Right lobe of liver (tissue), 6 donors: ENCODE results near the gene F2R. TPM values are rescaled to one million over a fixed set of nuclear protein-coding genes. Genes with fewer than 3 reads are reported as not detected.

Experiments
- ATAC-seq, 4 donors: fragments of 200-7000 bp; cut with Tn5 transposase; one replicate each; pipeline ENCODE4 v1.9.1; 2020; ENCODE audit warnings: mild to moderate bottlenecking in 4 of 4, moderate library complexity in 4 of 4
- DNase-seq, 3 donors: peaks; one replicate each; pipeline ENCODE4 v3.0.0-alpha.2; 2020
- H3K27ac ChIP-seq, 3 donors: fragments of 200-600 bp; one replicate each; pipeline ENCODE4 v1.8.0; 2022
- H3K27me3 ChIP-seq, 2 donors: fragments of 200-600 bp; one replicate each; pipeline ENCODE4 v1.8.0; 2022
- H3K36me3 ChIP-seq, 4 donors: fragments of 200-600 bp; sonication (generic) in 1 of 4; one replicate each; pipeline versions ENCODE4 v1.5.1 to v1.8.0; 2017 to 2022; ENCODE audit warnings: control low read depth in 1 of 4
- H3K4me1 ChIP-seq, 4 donors: fragments of 200-600 bp; sonication (generic) in 1 of 4; one replicate each; pipeline versions ENCODE4 v1.5.1 to v1.8.0; 2017 to 2022; ENCODE audit warnings: control low read depth in 1 of 4
- H3K4me3 ChIP-seq, 3 donors: fragments of 200-600 bp; one replicate each; pipeline ENCODE4 v1.8.0; 2022
- H3K9me3 ChIP-seq, 4 donors: fragments of 200-600 bp; sonication (generic) in 1 of 4; one replicate each; pipeline versions ENCODE4 v1.5.1 to v1.8.0; 2017 to 2022; ENCODE audit warnings: control low read depth in 1 of 4
- POLR2A ChIP-seq: fragments of 450-650 bp; IDR thresholded peaks from one replicate; pipeline ENCODE4 v1.6.1; 2017; ENCODE audit warnings: antibody characterized with exemption, mild to moderate bottlenecking
- WGBS: methylation state at CpG from one replicate; pipeline ENCODE4 v1.1.6; 2018; ENCODE audit warnings: low coverage, low lambda C conversion rate; ENCODE audit not compliant: insufficient coverage; ENCODE audit errors: missing lambda C conversion rate; 5-methylcytosine and 5-hydroxymethylcytosine counted together
- intact Hi-C, 2 donors: fragments of 100-400 bp; cut with DNase I; formaldehyde crosslinking; loops; one replicate each; pipeline versions ENCODE4 v1.11.2 to v1.14.1; 2022
- total RNA-seq, 6 experiments: library from RNA; depleted of rRNA in 2 of 6; stranded (reverse); fragments of >200 nt in 2 of 6; fragmentation: NEBNext Ultra II Directional in 3 of 6; extraction: Animal tissue kit (Norgen Biotek cat#: 25700) in 3 of 6; gene quantifications; one replicate each; pipeline versions ENCODE4 v1.1.0 to v1.2.4, GENCODE V29; 2016 to 2023
- TF ChIP-seq, protein P1 (sequence below), 4 donors: fragments of 200-600 bp in 3 of 4; fragments of 450-650 bp in 1 of 4; IDR thresholded peaks; one replicate each; pipeline versions ENCODE4 v1.5.1 to v1.8.0; 2016 to 2022; ENCODE audit warnings: antibody characterized with exemption in 4 of 4, mild to moderate bottlenecking in 2 of 4
- donor health status: DM: no; HTN: yes; CAD: no.
- donor health status: DM: no; HTN: no; CAD: no.
- donor health status: DM: no; HTN: no; CAD: no.
- donor health status: DM: no; HTN: yes; CAD: no.
- donor health status: DM: no; HTN: yes; CAD: no.

The F2R gene
- total RNA-seq, 6 experiments from 2014 or later = 3.5 to 18.4 (median 11.4) TPM

DNA sequence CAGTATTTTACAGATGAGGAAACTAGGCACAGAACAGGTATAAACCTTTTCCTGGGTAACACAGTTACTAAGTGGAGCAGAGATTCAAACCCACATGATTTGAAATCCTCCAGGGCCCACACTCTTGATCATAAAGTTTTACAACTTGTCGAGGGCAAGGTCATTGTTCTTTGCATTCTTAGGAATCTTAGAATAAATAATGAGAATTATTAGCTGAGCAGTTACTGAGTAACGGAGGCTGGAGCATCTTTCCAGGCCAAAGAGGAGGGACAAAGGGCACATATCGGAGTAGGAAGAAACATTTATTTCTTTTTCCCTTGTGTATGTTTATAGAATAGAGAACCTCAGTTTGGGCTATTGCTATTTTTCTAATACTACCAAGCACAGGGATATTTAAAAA, 27.1 kb upstream of the F2R start:
- ATAC-seq = no peak
- H3K4me3 ChIP-seq = no peak overlapping the region
- intact Hi-C loops = no loop called here
- TF ChIP-seq POLR2A = no peak
- TF ChIP-seq, protein P1, sequence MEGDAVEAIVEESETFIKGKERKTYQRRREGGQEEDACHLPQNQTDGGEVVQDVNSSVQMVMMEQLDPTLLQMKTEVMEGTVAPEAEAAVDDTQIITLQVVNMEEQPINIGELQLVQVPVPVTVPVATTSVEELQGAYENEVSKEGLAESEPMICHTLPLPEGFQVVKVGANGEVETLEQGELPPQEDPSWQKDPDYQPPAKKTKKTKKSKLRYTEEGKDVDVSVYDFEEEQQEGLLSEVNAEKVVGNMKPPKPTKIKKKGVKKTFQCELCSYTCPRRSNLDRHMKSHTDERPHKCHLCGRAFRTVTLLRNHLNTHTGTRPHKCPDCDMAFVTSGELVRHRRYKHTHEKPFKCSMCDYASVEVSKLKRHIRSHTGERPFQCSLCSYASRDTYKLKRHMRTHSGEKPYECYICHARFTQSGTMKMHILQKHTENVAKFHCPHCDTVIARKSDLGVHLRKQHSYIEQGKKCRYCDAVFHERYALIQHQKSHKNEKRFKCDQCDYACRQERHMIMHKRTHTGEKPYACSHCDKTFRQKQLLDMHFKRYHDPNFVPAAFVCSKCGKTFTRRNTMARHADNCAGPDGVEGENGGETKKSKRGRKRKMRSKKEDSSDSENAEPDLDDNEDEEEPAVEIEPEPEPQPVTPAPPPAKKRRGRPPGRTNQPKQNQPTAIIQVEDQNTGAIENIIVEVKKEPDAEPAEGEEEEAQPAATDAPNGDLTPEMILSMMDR (IDR thresholded peaks at IDR 0.05) = no peak
- peaks cover 0 to 24% (median 8%) of the 10 kb centered on the region in 4 donors for H3K36me3 ChIP-seq
- DNase-seq = no peak
- H3K27me3 ChIP-seq = no peaks in the 10 kb centered on the region
- H3K4me1 ChIP-seq = peaks cover 0 to 2% (median under 1%) of the 10 kb centered on the region in 4 donors
- no peak overlapping the region for H3K27ac ChIP-seq
- H3K9me3 ChIP-seq = no peaks in the 10 kb centered on the region
- 70% methylated on average over 3 of the region's 3 CpGs for whole genome bisulfite sequencing

DNA sequence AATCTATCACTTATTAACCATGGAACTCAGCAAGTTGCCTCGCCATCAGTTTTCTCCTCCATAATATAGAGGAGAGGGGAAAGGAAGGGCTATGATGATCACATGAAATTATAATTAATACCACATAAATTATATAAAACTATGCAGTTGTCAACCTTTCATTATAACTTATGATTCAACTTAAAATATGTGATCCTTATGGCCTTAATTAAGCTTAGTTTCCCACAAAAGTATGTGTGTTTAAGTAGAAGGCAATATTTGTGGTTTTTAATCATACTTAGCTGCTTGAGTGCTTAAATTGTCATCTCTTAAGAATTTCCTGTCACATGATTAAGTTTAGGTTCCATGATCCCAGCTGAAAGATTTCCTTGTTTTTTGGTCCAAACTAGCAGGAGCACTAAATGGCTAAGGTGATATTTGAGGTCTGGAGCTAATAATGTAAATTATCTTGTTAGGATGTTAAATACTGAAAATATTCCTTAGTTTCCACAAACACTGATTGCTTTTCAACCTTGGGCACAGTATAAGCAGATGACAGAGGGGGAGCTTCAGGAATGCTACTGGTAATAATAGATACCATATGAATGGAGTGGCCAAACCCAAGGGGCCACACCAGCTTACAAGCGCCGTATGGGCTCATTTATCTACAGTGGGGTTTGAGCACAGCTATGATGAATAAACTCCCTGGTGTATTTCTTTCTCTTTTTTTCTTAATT, 26.4 kb upstream of the F2R start:
- peak overlapping the region in 1 of 3 donors; percentile 24 for H3K27ac ChIP-seq
- peaks cover 0 to 27% (median 9%) of the 10 kb centered on the region in 4 donors for H3K36me3 ChIP-seq
- H3K4me1 ChIP-seq = no peaks in the 10 kb centered on the region
- intact Hi-C loops = no loop called here
- ATAC-seq = no peak
- H3K9me3 ChIP-seq = no peaks in the 10 kb centered on the region
- no peak for DNase-seq
- H3K27me3 ChIP-seq = no peaks in the 10 kb centered on the region
- TF ChIP-seq POLR2A = no peak
- TF ChIP-seq, protein P1 (IDR thresholded peaks at IDR 0.05) = no peak
- WGBS = 92% methylated on average over 3 of the region's 3 CpGs
- no peak overlapping the region for H3K4me3 ChIP-seq

DNA sequence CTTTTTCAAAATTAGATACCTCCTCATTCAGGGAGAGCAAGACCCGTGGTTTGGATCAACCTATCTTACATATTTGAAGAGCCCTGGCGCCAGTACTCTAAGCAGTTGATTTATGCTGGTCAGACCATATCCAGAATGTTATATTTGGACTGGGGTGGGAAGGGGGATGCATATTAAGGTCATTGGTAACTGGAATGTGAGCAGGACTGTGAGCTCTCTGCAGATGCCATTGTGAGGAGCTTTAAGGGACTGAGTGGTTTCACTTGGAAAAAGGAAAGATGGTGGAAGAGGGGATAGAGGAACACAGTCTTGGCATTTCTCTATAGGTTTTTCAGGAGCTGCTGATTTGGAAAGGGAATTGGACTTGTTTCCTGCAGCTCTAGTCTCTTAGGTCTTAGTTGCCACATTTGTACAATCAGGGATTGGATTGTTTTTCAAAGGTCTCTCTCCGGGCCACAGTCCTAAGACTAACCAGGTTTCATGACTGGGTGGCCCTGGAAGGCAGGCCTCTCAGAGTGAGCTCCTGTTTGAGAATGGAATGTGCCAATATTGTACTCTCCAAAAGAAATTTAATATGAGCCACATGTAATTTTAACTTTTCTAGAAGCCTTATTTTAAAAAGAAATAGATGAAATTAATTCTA, 25.8 kb upstream of the F2R start:
- Histone ChIP-seq H3K4me3 (no peak overlapping the region), H3K9me3 (no peaks in the 10 kb centered on the region), H3K4me1 (no peaks in the 10 kb centered on the region), H3K27ac (peak overlapping the region in 1 of 3 donors; percentile 52), H3K27me3 (no peaks in the 10 kb centered on the region), H3K36me3 (peaks cover 0 to 27% (median 12%) of the 10 kb centered on the region in 4 donors)
- TF ChIP-seq, protein P1 (IDR thresholded peaks at IDR 0.05) = no peak
- TF ChIP-seq POLR2A = no peak
- DNase-seq (no peak), ATAC-seq (no peak)
- intact Hi-C loops = no loop called here
- WGBS = 88% methylated on average over 3 of the region's 3 CpGs

DNA sequence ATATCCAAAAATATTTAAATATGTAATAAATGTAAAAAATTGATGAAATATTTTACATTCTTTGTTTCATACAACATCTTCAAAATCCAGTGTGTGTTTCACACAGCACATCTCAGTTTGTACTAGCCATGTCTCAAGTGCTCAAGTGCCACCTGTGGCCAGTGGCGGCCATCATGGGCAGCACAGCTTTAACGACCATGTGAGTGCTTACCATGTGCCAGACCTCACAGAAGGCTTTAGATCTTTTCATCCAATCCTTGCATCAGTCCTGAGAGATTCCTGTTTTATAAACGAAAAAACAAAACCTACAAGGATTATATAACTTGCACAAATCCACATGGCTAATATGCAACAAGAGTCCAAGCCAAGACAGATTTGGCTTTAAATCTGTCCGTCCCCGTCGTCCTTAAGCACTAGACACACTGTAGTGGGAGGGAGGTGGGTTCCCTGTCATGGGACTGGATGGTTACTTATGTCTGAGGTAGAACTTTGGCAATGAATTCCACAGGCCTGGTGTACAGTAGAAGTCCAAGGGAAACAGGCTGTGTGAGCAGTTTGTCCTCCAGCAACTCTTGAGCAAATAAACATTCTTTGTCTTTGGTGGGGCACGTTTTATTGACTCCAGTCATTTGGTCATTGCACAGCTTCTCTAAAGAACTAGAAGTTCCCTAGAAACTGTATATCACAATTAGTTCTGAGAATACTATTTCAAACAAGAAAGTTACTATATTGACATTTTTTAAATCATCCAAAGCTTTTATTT, 25.0 kb upstream of the F2R start:
- no peak for DNase-seq

More for the DNA sequence above, 25.0 kb upstream of the F2R start:
- Histone ChIP-seq H3K27ac (peak overlapping the region in 2 of 3 donors; percentile 6 to 52), H3K4me3 (no peak overlapping the region), H3K4me1 (no peaks in the 10 kb centered on the region), H3K9me3 (no peaks in the 10 kb centered on the region), H3K27me3 (no peaks in the 10 kb centered on the region), H3K36me3 (peaks cover 0 to 34% (median 16%) of the 10 kb centered on the region in 4 donors)
- TF ChIP-seq, protein P1 (IDR thresholded peaks at IDR 0.05) = no peak
- no peak for TF ChIP-seq POLR2A
- intact Hi-C loops = no loop called here
- WGBS = 74% methylated on average over 7 of the region's 7 CpGs
- peak; percentile 34 to 45 (median 40) for ATAC-seq
